ENCODE data around the gene CCDC197.

CCDC197 gene

DNA sequence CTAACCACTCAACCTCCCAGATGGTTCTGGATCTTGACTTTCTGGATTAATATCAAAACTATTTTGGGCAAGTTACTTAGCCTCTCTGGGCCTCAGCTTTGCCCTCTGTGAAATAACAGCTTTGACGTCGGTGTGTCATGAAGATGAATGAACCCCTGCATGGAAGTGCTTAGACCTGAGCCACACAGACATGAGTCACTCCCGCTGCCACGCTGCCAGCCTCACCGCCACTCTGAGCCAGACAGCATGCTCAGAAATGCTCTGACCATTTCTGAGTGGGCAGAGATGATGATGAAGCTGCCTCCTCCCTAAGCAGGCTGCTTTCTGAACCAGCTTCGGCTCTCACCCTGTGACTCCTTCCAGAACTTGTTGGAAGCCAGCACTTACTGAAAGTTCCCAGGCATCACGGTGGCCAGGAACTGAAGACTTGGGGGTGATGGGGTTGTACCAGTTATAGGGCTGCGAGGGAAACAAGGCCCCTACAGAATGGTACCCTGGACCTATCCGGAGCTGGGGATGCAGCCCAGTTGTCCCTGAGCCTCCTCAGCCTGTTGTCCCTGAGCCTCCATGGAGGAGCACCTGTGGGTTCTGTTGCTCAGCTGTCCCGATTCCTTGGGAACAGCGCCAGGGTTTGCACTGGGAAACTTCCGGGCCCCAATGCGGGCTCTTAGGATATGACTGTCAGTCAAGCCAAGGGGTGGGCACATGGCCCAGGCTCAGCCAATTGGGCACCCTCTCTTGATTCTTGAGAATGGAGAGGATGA lies 2.0 kb upstream of the CCDC197 start:
- TF ChIP-seq GATA2 (IDR thresholded peaks at IDR 0.05; ENCODE audit: low read depth, low read length) (no peak), GATA3 (IDR thresholded peaks at IDR 0.05; ENCODE audit: low read depth, low read length) (no peak)

GRCh38 chr14:93996130-93996695 lies 888 bp upstream of the CCDC197 start:
- TF ChIP-seq GATA3 (IDR thresholded peaks at IDR 0.05; ENCODE audit: low read depth, low read length), result no peak
- no peak for TF ChIP-seq GATA2 (IDR thresholded peaks at IDR 0.05; ENCODE audit: low read depth, low read length)

GRCh38 chr14:93997916-93998870 lies 1.1 kb downstream of the CCDC197 start:
- TF ChIP-seq GATA2 (IDR thresholded peaks at IDR 0.05; ENCODE audit: low read depth, low read length) (no peak), GATA3 (IDR thresholded peaks at IDR 0.05; ENCODE audit: low read depth, low read length) (no peak)

GRCh38 chr14:93998871-93999403 lies 1.8 kb downstream of the CCDC197 start:
- TF ChIP-seq GATA2 (IDR thresholded peaks at IDR 0.05; ENCODE audit: low read depth, low read length) (no peak), GATA3 (IDR thresholded peaks at IDR 0.05; ENCODE audit: low read depth, low read length) (no peak)

GRCh38 chr14:93999573-93999972 lies 2.5 kb downstream of the CCDC197 start:
- TF ChIP-seq GATA2 (IDR thresholded peaks at IDR 0.05; ENCODE audit: low read depth, low read length) (no peak), GATA3 (IDR thresholded peaks at IDR 0.05; ENCODE audit: low read depth, low read length) (no peak)

- TF ChIP-seq GATA2 (IDR thresholded peaks at IDR 0.05; ENCODE audit: low read depth, low read length) (no peak), GATA3 (IDR thresholded peaks at IDR 0.05; ENCODE audit: low read depth, low read length) (no peak)
Measured at GRCh38 chr14:94000267-94000666, 3.2 kb downstream of the CCDC197 start.

GRCh38 chr14:94001016-94001415 lies 3.9 kb downstream of the CCDC197 start:
- no peak for TF ChIP-seq GATA2 (IDR thresholded peaks at IDR 0.05; ENCODE audit: low read depth, low read length)
- no peak for TF ChIP-seq GATA3 (IDR thresholded peaks at IDR 0.05; ENCODE audit: low read depth, low read length)

DNA sequence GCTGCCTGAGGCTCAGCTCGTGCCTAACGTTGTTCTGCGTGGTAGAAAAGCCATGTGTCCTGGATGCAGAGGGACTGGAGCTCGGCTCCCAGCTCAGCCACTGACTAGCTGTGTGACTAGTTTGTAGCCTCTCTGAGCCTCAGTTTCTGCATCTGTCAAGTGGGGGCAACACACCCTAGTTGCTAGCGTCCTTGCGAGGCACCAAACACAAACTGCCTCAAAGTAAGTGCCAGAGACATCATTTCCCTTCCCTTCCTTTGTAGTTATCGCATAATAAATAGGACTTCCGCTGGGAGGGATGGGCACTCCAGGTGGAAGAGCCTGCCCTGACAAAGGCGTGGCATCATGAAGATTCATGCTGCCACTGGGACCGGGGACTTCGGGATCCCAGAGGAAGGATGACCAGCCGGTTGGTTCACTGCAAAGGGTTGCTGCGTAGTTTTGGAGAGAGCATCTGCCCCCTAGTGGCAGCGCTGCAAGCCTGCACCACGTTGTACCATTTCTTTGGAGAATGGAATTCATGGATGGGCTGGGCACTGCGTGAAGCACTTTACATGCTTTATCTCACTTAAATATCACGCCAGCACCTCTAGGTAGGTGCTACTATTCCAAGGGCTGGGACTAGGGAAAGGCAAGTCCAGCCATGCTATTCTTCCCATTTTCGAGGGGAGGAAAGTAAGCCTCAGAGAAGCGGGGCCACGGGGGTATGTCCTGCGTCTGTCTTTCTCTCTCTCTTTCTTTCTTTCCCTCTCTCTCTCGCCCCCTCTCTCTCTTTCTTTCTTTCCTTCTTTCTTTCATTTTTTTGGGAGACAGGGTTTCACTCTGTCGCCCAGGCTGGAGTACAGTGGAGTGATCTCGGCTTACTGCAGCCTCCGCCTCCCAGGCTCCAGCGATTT lies 4.6 kb downstream of the CCDC197 start:
- no peak for TF ChIP-seq GATA2 (IDR thresholded peaks at IDR 0.05; ENCODE audit: low read depth, low read length)

DNA sequence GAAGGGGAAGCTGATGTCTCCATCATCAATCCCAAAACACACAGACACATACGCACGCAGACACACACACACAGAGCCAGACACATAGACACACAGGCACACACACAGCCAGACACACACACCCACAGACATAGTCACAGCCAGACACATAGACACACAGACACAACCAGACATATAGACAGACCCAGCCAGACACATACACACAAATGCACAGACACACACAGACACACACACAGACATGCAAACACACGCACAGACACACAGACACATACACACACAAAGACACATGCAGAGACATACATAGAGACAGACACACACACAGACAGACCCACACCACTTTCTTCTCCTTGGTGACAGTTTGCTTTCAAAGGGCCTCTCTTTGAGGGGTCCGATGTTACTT lies 6.3 kb downstream of the CCDC197 start:
- TF ChIP-seq GATA3 (IDR thresholded peaks at IDR 0.05; ENCODE audit: low read depth, low read length) (no peak), GATA2 (IDR thresholded peaks at IDR 0.05; ENCODE audit: low read depth, low read length) (no peak)

- TF ChIP-seq GATA2 (IDR thresholded peaks at IDR 0.05; ENCODE audit: low read depth, low read length) (no peak), GATA3 (IDR thresholded peaks at IDR 0.05; ENCODE audit: low read depth, low read length) (no peak)
Measured at GRCh38 chr14:94004015-94004414, 6.9 kb downstream of the CCDC197 start.

DNA sequence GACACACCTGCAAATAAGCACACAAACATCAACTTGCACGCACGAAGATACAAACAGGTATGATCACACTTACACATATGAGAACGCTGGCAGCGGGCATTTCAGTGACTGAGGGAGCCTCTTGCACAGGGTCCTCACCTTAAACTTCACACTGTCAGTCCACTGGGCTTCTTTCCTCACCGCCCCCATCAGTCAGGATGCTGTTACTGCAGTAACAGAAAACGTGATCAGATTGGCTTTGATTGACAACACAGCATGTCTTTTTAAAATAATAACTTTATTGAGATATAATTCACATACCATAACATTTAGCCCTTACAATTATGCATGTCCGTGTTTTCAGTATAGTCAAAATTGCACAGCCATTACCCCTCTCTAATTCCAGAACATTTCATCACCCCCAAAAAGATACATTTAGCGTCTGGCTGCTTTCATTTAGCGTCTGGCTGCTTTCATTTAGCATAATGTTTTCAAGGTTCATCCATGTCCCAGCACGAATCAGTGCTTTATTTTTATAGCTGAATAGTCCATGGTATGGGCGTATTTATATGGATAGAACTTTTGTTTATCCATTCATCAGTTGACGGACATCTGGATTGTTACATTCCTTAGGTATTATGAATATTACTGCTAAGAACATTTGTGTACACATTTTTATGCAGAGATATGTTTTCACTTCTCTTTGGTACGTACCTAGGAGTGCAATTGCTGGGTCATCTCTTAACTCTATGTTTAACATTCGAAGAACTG lies 8.4 kb downstream of the CCDC197 start:
- no peak for TF ChIP-seq GATA2 (IDR thresholded peaks at IDR 0.05; ENCODE audit: low read depth, low read length)

DNA sequence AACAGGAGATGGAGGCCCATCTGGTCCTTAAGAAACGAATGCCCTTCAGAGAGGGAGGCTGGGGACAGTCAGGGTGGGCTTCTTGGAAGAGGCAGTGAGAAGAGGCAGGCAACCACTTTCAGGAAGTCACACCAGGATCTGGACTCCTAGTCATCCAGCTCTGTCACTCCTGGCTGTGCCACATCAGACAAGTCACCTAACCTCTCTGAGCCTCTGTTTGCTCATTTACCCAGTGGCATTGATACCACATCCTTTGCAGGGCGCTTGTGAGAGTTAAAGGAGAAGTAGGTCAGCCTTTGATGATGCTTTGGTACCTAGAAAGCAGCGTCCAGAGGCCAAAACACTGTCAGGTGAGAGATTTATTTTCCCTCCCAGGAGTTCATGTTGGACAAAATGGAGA lies 11.1 kb downstream of the CCDC197 start:
- TF ChIP-seq GATA3 (IDR thresholded peaks at IDR 0.05; ENCODE audit: low read depth, low read length) (no peak), GATA2 (IDR thresholded peaks at IDR 0.05; ENCODE audit: low read depth, low read length) (no peak)

DNA sequence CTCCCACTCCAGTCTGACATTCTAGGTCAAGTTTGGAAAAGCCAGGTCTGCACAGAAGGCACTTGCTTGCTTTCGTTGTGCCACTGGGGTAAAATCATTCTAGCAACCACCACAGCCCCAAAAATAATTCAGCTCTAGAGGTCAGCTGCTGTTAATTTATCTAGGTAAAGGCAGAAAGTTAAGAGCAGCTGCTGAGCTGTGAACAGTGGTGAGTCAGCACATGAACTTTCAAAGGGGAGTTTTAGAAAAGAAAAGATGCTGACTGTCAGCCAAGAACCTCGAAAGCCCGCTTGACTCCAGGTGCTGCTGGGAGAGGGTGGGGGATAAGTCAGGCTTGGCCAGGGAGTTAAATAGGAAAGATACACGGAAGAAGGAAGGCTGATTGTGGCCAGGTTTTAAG lies 12.7 kb downstream of the CCDC197 start:
- TF ChIP-seq GATA2 (IDR thresholded peaks at IDR 0.05; ENCODE audit: low read depth, low read length) (no peak), GATA3 (IDR thresholded peaks at IDR 0.05; ENCODE audit: low read depth, low read length) (no peak)
